ENCODE data around the gene CIB4. TPM values are rescaled to one million over a fixed set of nuclear protein-coding genes. Genes with fewer than 3 reads are reported as not detected.

CIB4 gene
- total RNA-seq, 1 experiment from 2014 or later: not detected

GRCh38 chr2:26542194-26542455 lies 99.0 kb downstream of the CIB4 start:
- Mint-ChIP-seq H3K9me3 (no peaks in the 10 kb centered on the region), H3K27me3 (ENCODE audit: low read depth) (no peaks in the 10 kb centered on the region), H3K36me3 (no peaks in the 10 kb centered on the region), H3K4me1 (peaks cover 28% of the 10 kb centered on the region), H3K27ac (no peak overlapping the region), H3K4me3 (no peak overlapping the region)
- ChIA-PET POLR2A (no interaction called here), CTCF (interaction anchor here (1.2 to 4.2 kb wide), 6 partner anchors 11 to 401 kb away, joined by 4 to 37 read pairs (median 9); a partner anchor contains a TSS)
- ATAC-seq: no peak
- no peak for DNase-seq (ENCODE audit: low spot score)
- TF ChIP-seq FOXJ3 (CRISPR knock-in tag; IDR thresholded peaks at IDR 0.05; ENCODE audit: borderline replicate concordance) (no peak), MYBL2 (CRISPR knock-in tag; IDR thresholded peaks at IDR 0.05) (no peak), IRF2 (CRISPR knock-in tag; IDR thresholded peaks at IDR 0.05; ENCODE audit: borderline replicate concordance, low read depth) (no peak), TEAD4 (CRISPR knock-in tag; IDR thresholded peaks at IDR 0.05) (no peak), ERG (CRISPR knock-in tag; IDR thresholded peaks at IDR 0.05) (no peak), JUN (CRISPR knock-in tag; IDR thresholded peaks at IDR 0.05) (no peak), TP53 (CRISPR knock-in tag; IDR thresholded peaks at IDR 0.05) (no peak)
- TF ChIP-seq, protein P1, sequence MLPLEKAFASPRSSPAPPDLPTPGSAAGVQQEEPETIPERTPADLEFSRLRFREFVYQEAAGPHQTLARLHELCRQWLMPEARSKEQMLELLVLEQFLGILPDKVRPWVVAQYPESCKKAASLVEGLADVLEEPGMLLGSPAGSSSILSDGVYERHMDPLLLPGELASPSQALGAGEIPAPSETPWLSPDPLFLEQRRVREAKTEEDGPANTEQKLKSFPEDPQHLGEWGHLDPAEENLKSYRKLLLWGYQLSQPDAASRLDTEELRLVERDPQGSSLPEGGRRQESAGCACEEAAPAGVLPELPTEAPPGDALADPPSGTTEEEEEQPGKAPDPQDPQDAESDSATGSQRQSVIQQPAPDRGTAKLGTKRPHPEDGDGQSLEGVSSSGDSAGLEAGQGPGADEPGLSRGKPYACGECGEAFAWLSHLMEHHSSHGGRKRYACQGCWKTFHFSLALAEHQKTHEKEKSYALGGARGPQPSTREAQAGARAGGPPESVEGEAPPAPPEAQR (CRISPR knock-in tag; IDR thresholded peaks at IDR 0.05): no peak
- TF ChIP-seq, protein P2, sequence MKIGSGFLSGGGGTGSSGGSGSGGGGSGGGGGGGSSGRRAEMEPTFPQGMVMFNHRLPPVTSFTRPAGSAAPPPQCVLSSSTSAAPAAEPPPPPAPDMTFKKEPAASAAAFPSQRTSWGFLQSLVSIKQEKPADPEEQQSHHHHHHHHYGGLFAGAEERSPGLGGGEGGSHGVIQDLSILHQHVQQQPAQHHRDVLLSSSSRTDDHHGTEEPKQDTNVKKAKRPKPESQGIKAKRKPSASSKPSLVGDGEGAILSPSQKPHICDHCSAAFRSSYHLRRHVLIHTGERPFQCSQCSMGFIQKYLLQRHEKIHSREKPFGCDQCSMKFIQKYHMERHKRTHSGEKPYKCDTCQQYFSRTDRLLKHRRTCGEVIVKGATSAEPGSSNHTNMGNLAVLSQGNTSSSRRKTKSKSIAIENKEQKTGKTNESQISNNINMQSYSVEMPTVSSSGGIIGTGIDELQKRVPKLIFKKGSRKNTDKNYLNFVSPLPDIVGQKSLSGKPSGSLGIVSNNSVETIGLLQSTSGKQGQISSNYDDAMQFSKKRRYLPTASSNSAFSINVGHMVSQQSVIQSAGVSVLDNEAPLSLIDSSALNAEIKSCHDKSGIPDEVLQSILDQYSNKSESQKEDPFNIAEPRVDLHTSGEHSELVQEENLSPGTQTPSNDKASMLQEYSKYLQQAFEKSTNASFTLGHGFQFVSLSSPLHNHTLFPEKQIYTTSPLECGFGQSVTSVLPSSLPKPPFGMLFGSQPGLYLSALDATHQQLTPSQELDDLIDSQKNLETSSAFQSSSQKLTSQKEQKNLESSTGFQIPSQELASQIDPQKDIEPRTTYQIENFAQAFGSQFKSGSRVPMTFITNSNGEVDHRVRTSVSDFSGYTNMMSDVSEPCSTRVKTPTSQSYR (CRISPR knock-in tag; IDR thresholded peaks at IDR 0.05): no peak
- TF ChIP-seq, protein P3, sequence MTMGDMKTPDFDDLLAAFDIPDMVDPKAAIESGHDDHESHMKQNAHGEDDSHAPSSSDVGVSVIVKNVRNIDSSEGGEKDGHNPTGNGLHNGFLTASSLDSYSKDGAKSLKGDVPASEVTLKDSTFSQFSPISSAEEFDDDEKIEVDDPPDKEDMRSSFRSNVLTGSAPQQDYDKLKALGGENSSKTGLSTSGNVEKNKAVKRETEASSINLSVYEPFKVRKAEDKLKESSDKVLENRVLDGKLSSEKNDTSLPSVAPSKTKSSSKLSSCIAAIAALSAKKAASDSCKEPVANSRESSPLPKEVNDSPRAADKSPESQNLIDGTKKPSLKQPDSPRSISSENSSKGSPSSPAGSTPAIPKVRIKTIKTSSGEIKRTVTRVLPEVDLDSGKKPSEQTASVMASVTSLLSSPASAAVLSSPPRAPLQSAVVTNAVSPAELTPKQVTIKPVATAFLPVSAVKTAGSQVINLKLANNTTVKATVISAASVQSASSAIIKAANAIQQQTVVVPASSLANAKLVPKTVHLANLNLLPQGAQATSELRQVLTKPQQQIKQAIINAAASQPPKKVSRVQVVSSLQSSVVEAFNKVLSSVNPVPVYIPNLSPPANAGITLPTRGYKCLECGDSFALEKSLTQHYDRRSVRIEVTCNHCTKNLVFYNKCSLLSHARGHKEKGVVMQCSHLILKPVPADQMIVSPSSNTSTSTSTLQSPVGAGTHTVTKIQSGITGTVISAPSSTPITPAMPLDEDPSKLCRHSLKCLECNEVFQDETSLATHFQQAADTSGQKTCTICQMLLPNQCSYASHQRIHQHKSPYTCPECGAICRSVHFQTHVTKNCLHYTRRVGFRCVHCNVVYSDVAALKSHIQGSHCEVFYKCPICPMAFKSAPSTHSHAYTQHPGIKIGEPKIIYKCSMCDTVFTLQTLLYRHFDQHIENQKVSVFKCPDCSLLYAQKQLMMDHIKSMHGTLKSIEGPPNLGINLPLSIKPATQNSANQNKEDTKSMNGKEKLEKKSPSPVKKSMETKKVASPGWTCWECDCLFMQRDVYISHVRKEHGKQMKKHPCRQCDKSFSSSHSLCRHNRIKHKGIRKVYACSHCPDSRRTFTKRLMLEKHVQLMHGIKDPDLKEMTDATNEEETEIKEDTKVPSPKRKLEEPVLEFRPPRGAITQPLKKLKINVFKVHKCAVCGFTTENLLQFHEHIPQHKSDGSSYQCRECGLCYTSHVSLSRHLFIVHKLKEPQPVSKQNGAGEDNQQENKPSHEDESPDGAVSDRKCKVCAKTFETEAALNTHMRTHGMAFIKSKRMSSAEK (CRISPR knock-in tag; IDR thresholded peaks at IDR 0.05; ENCODE audit: borderline replicate concordance): no peak

DNA sequence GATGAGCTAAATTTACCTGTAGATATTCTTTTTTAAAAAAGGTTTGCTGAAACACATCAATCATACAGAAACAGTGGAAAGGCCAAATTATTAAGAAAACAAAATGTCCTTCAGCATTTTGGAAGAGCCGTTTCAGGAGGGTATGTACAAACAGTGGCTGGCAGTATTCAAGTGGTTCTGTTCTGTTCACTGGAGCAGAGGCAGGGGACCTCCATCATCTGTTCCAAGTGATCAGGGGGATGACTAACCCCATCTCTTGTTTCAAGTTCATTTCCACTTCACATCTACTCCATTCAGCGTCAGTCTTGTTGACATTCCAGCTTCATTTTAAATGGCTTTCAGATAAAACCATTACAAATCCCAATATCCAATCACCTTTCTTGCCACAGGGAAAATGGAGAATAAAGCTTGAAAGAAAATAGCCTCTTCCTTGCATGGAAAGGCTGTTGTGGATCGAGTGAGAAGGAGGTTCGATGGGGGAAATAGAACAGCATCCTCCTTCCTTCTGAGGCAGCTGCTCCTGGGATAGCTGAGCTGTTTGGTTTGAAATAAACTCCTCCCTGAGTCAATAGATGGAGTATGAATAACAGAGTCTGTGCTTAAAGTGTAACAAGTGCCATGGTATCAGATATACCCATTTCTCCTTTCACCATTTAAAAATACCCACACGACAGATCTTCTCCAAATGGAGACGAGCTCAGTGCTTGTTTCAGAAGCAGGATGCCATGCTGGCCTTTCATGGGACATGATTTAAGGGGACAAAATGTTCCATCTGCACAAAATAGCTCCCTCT lies 99.6 kb downstream of the CIB4 start:
- TF ChIP-seq ZNF425 (CRISPR knock-in tag; conservative IDR thresholded peaks at IDR 0.05) (no peak), ZNF263 (CRISPR knock-in tag; IDR thresholded peaks at IDR 0.05; ENCODE audit: low read depth) (no peak), ZNF317 (CRISPR knock-in tag; IDR thresholded peaks at IDR 0.05; ENCODE audit: borderline replicate concordance, low read depth) (no peak), NFE2L1 (CRISPR knock-in tag; IDR thresholded peaks at IDR 0.05) (no peak), SOX15 (CRISPR knock-in tag; IDR thresholded peaks at IDR 0.05) (no peak)
- no peaks in the 10 kb centered on the region for H3K9me3 Mint-ChIP-seq
- H3K27ac Mint-ChIP-seq: no peak overlapping the region
- ChIA-PET POLR2A (interaction anchor here (1.3 kb wide), 1 partner anchor 12 kb away, joined by 3 read pairs; no protein-coding TSS in a partner anchor), CTCF (interaction anchor here (0.8 to 4.2 kb wide), 9 partner anchors 11 to 401 kb away, joined by 3 to 37 read pairs (median 5); a partner anchor contains a TSS)
- no peaks in the 10 kb centered on the region for H3K27me3 Mint-ChIP-seq (ENCODE audit: low read depth)
- ATAC-seq (no peak), DNase-seq (ENCODE audit: low spot score) (no peak)
- no peak overlapping the region for H3K4me3 Mint-ChIP-seq
- H3K4me1 Mint-ChIP-seq: peaks cover 28% of the 10 kb centered on the region
- no peaks in the 10 kb centered on the region for H3K36me3 Mint-ChIP-seq

Measured in WTC11 (cell line).